IMR-90 (cell line): ENCODE measurements around the gene HOXC5. TPM values are rescaled to one million over a fixed set of nuclear protein-coding genes. Genes with fewer than 3 reads are reported as not detected.

ENCODE experiments used
- ATAC-seq: fragments of 200-7000 bp; cut with Tn5 transposase; 2 replicates; pipeline ENCODE4 v1.9.1; 2020; ENCODE audit warnings: low read depth, mild to moderate bottlenecking, moderate library complexity
- BruUV-seq: library from RNA; stranded (reverse); fragments of 400-500 nt; replicated peaks from 2 replicates; lab custom pipeline; 2021; lab: Mats Ljungman, UMichigan
- CTCF ChIA-PET: fragments of 300-600 bp; formaldehyde crosslinking; extraction: SDS; loops from one replicate; lab custom pipeline; 2021; ENCODE audit warnings: antibody characterized with exemption; lab: Yijun Ruan, JAX
- POLR2A ChIA-PET: fragments of 300-600 bp; sonication (Branson Sonifier 250); formaldehyde crosslinking; loops from one replicate; lab custom pipeline; 2022; ENCODE audit warnings: antibody characterized with exemption; ENCODE audit not compliant: unreplicated experiment; lab: Charles Lee
- DNase-seq: peaks from one replicate; pipeline ENCODE4 v3.0.0; 2013
- H2AFZ ChIP-seq: replicated peaks from 2 replicates; pipeline ENCODE3; 2013; ENCODE audit warnings: low read length, mild to moderate bottlenecking; ENCODE audit not compliant: poor library complexity
- H2AK5ac ChIP-seq: 2 replicates; pipeline ENCODE4 v1.6.1; 2013; ENCODE audit warnings: low read depth, low read length, inconsistent platforms
- H2AK9ac ChIP-seq: replicated peaks from 2 replicates; pipeline ENCODE3; 2013; ENCODE audit warnings: mild to moderate bottlenecking, low read depth, low read length, moderate library complexity; ENCODE audit not compliant: poor library complexity
- H2BK120ac ChIP-seq: 2 replicates; pipeline ENCODE4 v1.6.1; 2013; ENCODE audit warnings: low read depth, low read length, inconsistent platforms
- H2BK15ac ChIP-seq: 3 replicates; pipeline ENCODE4 v1.6.1; 2013; ENCODE audit warnings: low read depth, low read length, inconsistent platforms
- H2BK20ac ChIP-seq: 2 replicates; pipeline ENCODE4 v1.6.1; 2013; ENCODE audit warnings: low read depth, mild to moderate bottlenecking, inconsistent platforms, low read length, moderate library complexity
- H2BK5ac ChIP-seq: 2 replicates; pipeline ENCODE4 v1.6.1; 2013; ENCODE audit warnings: mild to moderate bottlenecking, low read depth, low read length, inconsistent platforms; ENCODE audit not compliant: poor library complexity, severe bottlenecking
- H3K14ac ChIP-seq: replicated peaks from 2 replicates; pipeline ENCODE4 v1.6.1; 2013; ENCODE audit warnings: low read depth, low read length, inconsistent platforms
- H3K18ac ChIP-seq: 2 replicates; pipeline ENCODE4 v1.6.1; 2013; ENCODE audit warnings: low read depth, low read length, control low read depth
- H3K23ac ChIP-seq: 2 replicates; pipeline ENCODE4 v1.6.1; 2013; ENCODE audit warnings: low read depth, low read length, inconsistent platforms
- H3K27ac ChIP-seq: 2 replicates; pipeline ENCODE4 v1.5.1; 2013; ENCODE audit warnings: mild to moderate bottlenecking, control low read depth, low read length; ENCODE audit not compliant: insufficient read depth
- H3K27me3 ChIP-seq: 2 replicates; pipeline ENCODE4 v1.6.1; 2013; ENCODE audit warnings: low read length; ENCODE audit not compliant: control insufficient read depth, insufficient read depth
- H3K36me3 ChIP-seq: 2 replicates; pipeline ENCODE4 v1.6.1; 2013; ENCODE audit warnings: low read length, mixed read lengths; ENCODE audit not compliant: control insufficient read depth, insufficient read depth
- H3K4ac ChIP-seq: 2 replicates; pipeline ENCODE4 v1.6.1; 2013; ENCODE audit warnings: low read depth, low read length, inconsistent platforms
- H3K4me1 ChIP-seq: 2 replicates; pipeline ENCODE4 v1.6.1; 2013; ENCODE audit warnings: low read length, mixed read lengths; ENCODE audit not compliant: control insufficient read depth, insufficient read depth
- H3K4me2 ChIP-seq: 2 replicates; pipeline ENCODE4 v1.6.1; 2013; ENCODE audit warnings: low read depth, mild to moderate bottlenecking, control low read depth, low read length, moderate library complexity
- H3K4me3 ChIP-seq: 2 replicates; pipeline ENCODE4 v1.5.1; 2013; ENCODE audit warnings: low read depth, mild to moderate bottlenecking, control low read depth, low read length, moderate library complexity; ENCODE audit not compliant: insufficient read depth
- H3K56ac ChIP-seq: 2 replicates; pipeline ENCODE4 v1.6.1; 2013; ENCODE audit warnings: low read length, inconsistent platforms; ENCODE audit not compliant: insufficient read depth; ENCODE audit errors: extremely low read depth
- H3K79me1 ChIP-seq, 2 experiments: 2 replicates each; pipeline ENCODE4 v1.6.1; 2013; ENCODE audit warnings: low read length in 2 of 2, inconsistent platforms in 1 of 2, low read depth in 1 of 2
- H3K9ac ChIP-seq: 2 replicates; pipeline ENCODE4 v1.6.1; 2013; ENCODE audit warnings: low read depth, low read length, control low read depth
- H3K9me1 ChIP-seq: 2 replicates; pipeline ENCODE4 v1.6.1; 2013; ENCODE audit warnings: low read length, inconsistent platforms; ENCODE audit not compliant: insufficient read depth
- H3K9me3 ChIP-seq: 2 replicates; pipeline ENCODE4 v1.6.1; 2013; ENCODE audit warnings: low read length; ENCODE audit not compliant: control insufficient read depth, insufficient read depth
- H4K20me1 ChIP-seq: 2 replicates; pipeline ENCODE4 v1.6.1; 2013; ENCODE audit warnings: low read length, inconsistent platforms; ENCODE audit not compliant: insufficient read depth
- H4K5ac ChIP-seq: 2 replicates; pipeline ENCODE4 v1.6.1; 2013; ENCODE audit warnings: mild to moderate bottlenecking, low read depth, low read length, control low read depth
- H4K8ac ChIP-seq, 2 experiments: 2 replicates each; pipeline ENCODE4 v1.6.1; 2013; ENCODE audit warnings: low read depth in 2 of 2, low read length in 2 of 2, control low read depth in 1 of 2, inconsistent platforms in 1 of 2
- H4K91ac ChIP-seq: 2 replicates; pipeline ENCODE4 v1.6.1; 2013; ENCODE audit warnings: low read depth, low read length, inconsistent platforms; ENCODE audit not compliant: insufficient read depth
- BHLHE40 ChIP-seq: fragments of 150-350 bp; IDR thresholded peaks from 2 replicates; pipeline ENCODE4 v1.6.1; 2016; ENCODE audit warnings: mild to moderate bottlenecking, low read depth, low read length
- CEBPB ChIP-seq: IDR thresholded peaks from 2 replicates; pipeline ENCODE4 v1.6.1; 2012; ENCODE audit warnings: low read depth, low read length, improper control_type of control experiment
- CHD1 ChIP-seq: IDR thresholded peaks from 2 replicates; pipeline ENCODE4 v1.6.1; 2012; ENCODE audit warnings: low read depth, low read length, improper control_type of control experiment
- CTCF ChIP-seq: conservative IDR thresholded peaks from 2 replicates; pipeline ENCODE4 v1.5.1; 2012; ENCODE audit warnings: mild to moderate bottlenecking, low read depth, low read length, improper control_type of control experiment
- ELK1 ChIP-seq: fragments of 150-350 bp; IDR thresholded peaks from 2 replicates; pipeline ENCODE4 v1.6.1; 2016; ENCODE audit warnings: low read depth, mild to moderate bottlenecking, low read length, moderate library complexity, borderline replicate concordance
- FOS ChIP-seq: fragments of 150-350 bp; IDR thresholded peaks from 2 replicates; pipeline ENCODE4 v1.6.1; 2016; ENCODE audit warnings: low read depth, low read length
- MAFK ChIP-seq: IDR thresholded peaks from 2 replicates; pipeline ENCODE4 v1.6.1; 2012; ENCODE audit warnings: low read depth, low read length, improper control_type of control experiment
- MAZ ChIP-seq: IDR thresholded peaks from 2 replicates; pipeline ENCODE4 v1.6.1; 2012; ENCODE audit warnings: low read depth, mild to moderate bottlenecking, low read length, improper control_type of control experiment, moderate library complexity, borderline replicate concordance
- MXI1 ChIP-seq: IDR thresholded peaks from 2 replicates; pipeline ENCODE4 v1.6.1; 2012; ENCODE audit warnings: low read depth, mild to moderate bottlenecking, low read length, moderate library complexity, borderline replicate concordance
- NFE2L2 ChIP-seq: fragments of 150-350 bp; IDR thresholded peaks from 2 replicates; pipeline ENCODE4 v1.6.1; 2016; ENCODE audit warnings: low read depth, mild to moderate bottlenecking, low read length
- POLR2A ChIP-seq: IDR thresholded peaks from 2 replicates; pipeline ENCODE4 v1.6.1; 2012; ENCODE audit warnings: mild to moderate bottlenecking, low read depth, low read length
- RAD21 ChIP-seq: IDR thresholded peaks from 2 replicates; pipeline ENCODE4 v1.6.1; 2012; ENCODE audit warnings: low read length, improper control_type of control experiment
- RCOR1 ChIP-seq: IDR thresholded peaks from 2 replicates; pipeline ENCODE4 v1.6.1; 2012; ENCODE audit warnings: mild to moderate bottlenecking, low read length, improper control_type of control experiment; ENCODE audit not compliant: insufficient replicate concordance
- RFX5 ChIP-seq: IDR thresholded peaks from 2 replicates; pipeline ENCODE4 v1.8.0; 2012; ENCODE audit warnings: low read depth, mild to moderate bottlenecking, low read length, moderate library complexity
- SMC3 ChIP-seq: fragments of 150-350 bp; IDR thresholded peaks from 2 replicates; pipeline ENCODE4 v1.6.1; 2016; ENCODE audit warnings: low read depth, mild to moderate bottlenecking, antibody characterized with exemption, low read length, moderate library complexity
- USF2 ChIP-seq: fragments of 150-350 bp; IDR thresholded peaks from 2 replicates; pipeline ENCODE4 v1.6.1; 2017; ENCODE audit warnings: mild to moderate bottlenecking, antibody characterized with exemption, low read length, low read depth
- WGBS, 2 experiments: methylation state at CpG; one replicate each; pipeline versions ENCODE4 v1.1.5 to v1.1.7; 2013; ENCODE audit warnings: missing lambda C conversion rate in 2 of 2; ENCODE audit not compliant: insufficient read length in 1 of 2; ENCODE audit errors: extremely low coverage in 2 of 2; 5-methylcytosine and 5-hydroxymethylcytosine counted together
- dilution Hi-C: fragments of 300-500 bp; cut with HindIII; formaldehyde crosslinking; loops from one replicate; pipeline ENCODE4 v1.14.3; 2018; ENCODE audit warnings: low sequenced_read_pairs; ENCODE audit not compliant: unreplicated experiment
- in situ Hi-C: fragments of 300-500 bp; cut with MboI; formaldehyde crosslinking; loops from 3 replicates; pipeline ENCODE4 v1.14.3; 2019; ENCODE audit warnings: low sequenced_read_pairs, inconsistent platforms, mixed read lengths
- intact Hi-C: fragments of 100-400 bp; cut with micrococcal nuclease; formaldehyde crosslinking; loops from 2 replicates; pipeline ENCODE4 v1.10.0; 2022
- polyA plus RNA-seq, 3 experiments: library from polyadenylated mRNA; depleted of rRNA; stranded (reverse); fragments of >200 nt; gene quantifications; 2 replicates each; pipeline ENCODE4 v1.2.3, GENCODE V29; 2012; ENCODE audit warnings: low replicate concordance in 1 of 3
- total RNA-seq: library from RNA; depleted of rRNA; stranded (reverse); fragments of >200 nt; gene quantifications from 2 replicates; pipeline ENCODE4 v1.2.3, GENCODE V29; 2012

HOXC5 gene
- total and polyA plus RNA-seq, 2 of the 4 experiments (the other 2 are of a cell fraction), result not detected

GRCh38 chr12:54068418-54069070 is 35.7 kb downstream of the HOXC5 start:
- POLR2A ChIA-PET, result interaction anchor here (0.6 kb wide), 1 partner anchor 1458 kb away, joined by 4 read pairs; no protein-coding TSS in a partner anchor
- no peak overlapping the region for H2AFZ ChIP-seq
- no peaks in the 10 kb centered on the region for H3K9me3 ChIP-seq
- no peaks in the 10 kb centered on the region for H3K4me1 ChIP-seq
- intact Hi-C loops, result no loop called here
- peaks cover 3% of the 10 kb centered on the region; the same call in 1 of the 2 replicates for H3K9me1 ChIP-seq
- no peaks in the 10 kb centered on the region for H3K36me3 ChIP-seq
- H3K4me3 ChIP-seq, result no peak overlapping the region
- 100% methylated on average over 1 of the region's 4 CpGs; no CpG with 5 or more reads in 1 of the 2 experiments for WGBS, 2 experiments
- H2AK5ac ChIP-seq, result no peak overlapping the region
- H4K5ac ChIP-seq, result no peak overlapping the region
- dilution Hi-C loops, result no loop called here
- H3K4me2 ChIP-seq, result no peak overlapping the region
- CTCF ChIA-PET, result no interaction called here
- in situ Hi-C loops, result no loop called here
- H2BK120ac ChIP-seq, result no peak overlapping the region
- no peak overlapping the region for H4K91ac ChIP-seq
- ATAC-seq (no peak), DNase-seq (no peak)
- H3K79me1 ChIP-seq, result no peaks in the 10 kb centered on the region
- no peak overlapping the region for H3K27ac ChIP-seq
- H2BK15ac ChIP-seq, result no peak overlapping the region
- no peak overlapping the region for H3K14ac ChIP-seq
- no peak overlapping the region for H3K23ac ChIP-seq
- H2BK5ac ChIP-seq, result no peak overlapping the region
- H3K27me3 ChIP-seq, result peaks cover 14% of the 10 kb centered on the region
- H4K8ac ChIP-seq, result no peak overlapping the region
- H2BK20ac ChIP-seq, result no peak overlapping the region
- H3K56ac ChIP-seq, result no peak overlapping the region
- H3K9ac ChIP-seq, result no peak overlapping the region
- no peak overlapping the region for H3K18ac ChIP-seq
- no peaks in the 10 kb centered on the region for H4K20me1 ChIP-seq
- no TSS peak for BruUV-seq
- no peak overlapping the region for H2AK9ac ChIP-seq
- no peak overlapping the region for H3K4ac ChIP-seq
- no peak for TF ChIP-seq RAD21
- no peak for TF ChIP-seq RFX5
- TF ChIP-seq BHLHE40, result no peak
- TF ChIP-seq CTCF, result no peak
- TF ChIP-seq POLR2A, result no peak
- no peak for TF ChIP-seq USF2
- no peak for TF ChIP-seq MAZ
- TF ChIP-seq SMC3, result no peak
- TF ChIP-seq ELK1, result no peak
- TF ChIP-seq MAFK, result no peak
- TF ChIP-seq CHD1, result no peak
- no peak for TF ChIP-seq RCOR1
- no peak for TF ChIP-seq CEBPB
- TF ChIP-seq MXI1, result no peak
- TF ChIP-seq FOS, result no peak
- no peak for TF ChIP-seq NFE2L2
